HG03469 (cell line): Measurements from ENCODE around the gene BCAM.

ENCODE experiments used
- ATAC-seq: cut with Tn5 transposase; IDR thresholded peaks from one replicate; pipeline ENCODE4 v1.9.1; 2021; ENCODE audit warnings: mild to moderate bottlenecking, moderate library complexity, moderate number of reproducible peaks; ENCODE audit not compliant: unreplicated experiment

The BCAM gene

GRCh38 chr19:44788971-44789370 is 19.9 kb upstream of the BCAM start:
- ATAC-seq = no peak

- no peak for ATAC-seq
Measured at GRCh38 chr19:44789943-44790483, 18.9 kb upstream of the BCAM start.

- ATAC-seq = no peak
Measured at GRCh38 chr19:44792281-44792680, 16.6 kb upstream of the BCAM start.

- no peak for ATAC-seq
Measured at GRCh38 chr19:44794610-44795009, 14.3 kb upstream of the BCAM start.

- ATAC-seq = no peak
Measured at GRCh38 chr19:44795398-44795987, 13.4 kb upstream of the BCAM start.

- no peak for ATAC-seq
Measured at GRCh38 chr19:44796701-44797115, 12.2 kb upstream of the BCAM start.

- no peak for ATAC-seq
Measured at GRCh38 chr19:44799627-44800346, 9.1 kb upstream of the BCAM start.

- peak; percentile 69 for ATAC-seq
Measured at GRCh38 chr19:44800461-44800860, 8.4 kb upstream of the BCAM start.

GRCh38 chr19:44803442-44804428 is 5.2 kb upstream of the BCAM start:
- no peak for ATAC-seq

- ATAC-seq = no peak
Measured at GRCh38 chr19:44806291-44806690, 2.6 kb upstream of the BCAM start.

- no peak for ATAC-seq
Measured at GRCh38 chr19:44807162-44807561, 1.7 kb upstream of the BCAM start.

GRCh38 chr19:44807652-44808462 is 1.0 kb upstream of the BCAM start:
- no peak for ATAC-seq

- no peak for ATAC-seq
Measured at GRCh38 chr19:44809577-44810233, 802 bp downstream of the BCAM start.

GRCh38 chr19:44810234-44811121 is 1.6 kb downstream of the BCAM start:
- ATAC-seq = no peak

GRCh38 chr19:44811122-44811419 is 2.2 kb downstream of the BCAM start:
- ATAC-seq = no peak

GRCh38 chr19:44812142-44812718 is 3.3 kb downstream of the BCAM start:
- no peak for ATAC-seq

- no peak for ATAC-seq
Measured at GRCh38 chr19:44813070-44813840, 4.4 kb downstream of the BCAM start.
